Esophagus muscularis mucosa (tissue), 3 donors: ENCODE measurements around the gene GNG7.
"Not testable (repeated sequence)": the region's sequence is repeated elsewhere in the genome, so short reads cannot be mapped to it uniquely, and the experiment has no call there.

Experiments used
- POLR2A ChIP-seq: fragments of 450-650 bp; IDR thresholded peaks from one replicate; pipeline ENCODE4 v1.6.1; 2017; ENCODE audit warnings: antibody characterized with exemption, moderate library complexity, mild to moderate bottlenecking, low read depth
- TF ChIP-seq, protein P1 (sequence below), 3 experiments: fragments of 200-600 bp in 2 of 3; fragments of 450-650 bp in 1 of 3; sonication (generic) in 2 of 3; IDR thresholded peaks; one replicate each; pipeline ENCODE4 v1.5.1; 2017 to 2019; ENCODE audit warnings: antibody characterized with exemption in 3 of 3, mild to moderate bottlenecking in 2 of 3, moderate library complexity in 1 of 3

- TF ChIP-seq, protein P1, sequence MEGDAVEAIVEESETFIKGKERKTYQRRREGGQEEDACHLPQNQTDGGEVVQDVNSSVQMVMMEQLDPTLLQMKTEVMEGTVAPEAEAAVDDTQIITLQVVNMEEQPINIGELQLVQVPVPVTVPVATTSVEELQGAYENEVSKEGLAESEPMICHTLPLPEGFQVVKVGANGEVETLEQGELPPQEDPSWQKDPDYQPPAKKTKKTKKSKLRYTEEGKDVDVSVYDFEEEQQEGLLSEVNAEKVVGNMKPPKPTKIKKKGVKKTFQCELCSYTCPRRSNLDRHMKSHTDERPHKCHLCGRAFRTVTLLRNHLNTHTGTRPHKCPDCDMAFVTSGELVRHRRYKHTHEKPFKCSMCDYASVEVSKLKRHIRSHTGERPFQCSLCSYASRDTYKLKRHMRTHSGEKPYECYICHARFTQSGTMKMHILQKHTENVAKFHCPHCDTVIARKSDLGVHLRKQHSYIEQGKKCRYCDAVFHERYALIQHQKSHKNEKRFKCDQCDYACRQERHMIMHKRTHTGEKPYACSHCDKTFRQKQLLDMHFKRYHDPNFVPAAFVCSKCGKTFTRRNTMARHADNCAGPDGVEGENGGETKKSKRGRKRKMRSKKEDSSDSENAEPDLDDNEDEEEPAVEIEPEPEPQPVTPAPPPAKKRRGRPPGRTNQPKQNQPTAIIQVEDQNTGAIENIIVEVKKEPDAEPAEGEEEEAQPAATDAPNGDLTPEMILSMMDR (IDR thresholded peaks at IDR 0.05), result not testable (repeated sequence)
- TF ChIP-seq POLR2A, result not testable (repeated sequence)
These were observed 96.6 kb downstream of the GNG7 start for GRCh38 chr19:2605889-2606288.
